K562 (cell line): ENCODE measurements around the gene ENG. TPM values are rescaled to one million over a fixed set of nuclear protein-coding genes. Genes with fewer than 3 reads are reported as not detected.
A peak's percentile ranks its signal among the peaks of the same experiment; 100 is the strongest.

Experiments
- BRD9 ChIP-seq: fragments of 450-650 bp; IDR thresholded peaks from 2 replicates; pipeline ENCODE4 v1.6.1; 2018; ENCODE audit warnings: low read depth; ENCODE audit not compliant: partially characterized antibody
- CBFB ChIP-seq: sonication (generic); formaldehyde crosslinking; IDR thresholded peaks from 2 replicates; pipeline ENCODE4 v1.4.0; 2020; ENCODE audit warnings: mild to moderate bottlenecking, missing genetic modification reagents
- ELF4 ChIP-seq: fragments of 450-650 bp; formaldehyde crosslinking; IDR thresholded peaks from 2 replicates; pipeline ENCODE4 v1.4.0; 2022; ENCODE audit warnings: missing genetic modification characterization
- HNRNPL ChIP-seq: fragments of 200-400 bp; formaldehyde crosslinking; IDR thresholded peaks from 2 replicates; pipeline ENCODE4 v1.6.1; 2017; ENCODE audit warnings: low read depth, mild to moderate bottlenecking, low read length
- KLF16 ChIP-seq: IDR thresholded peaks from 2 replicates; pipeline ENCODE4 v1.6.1; 2016; ENCODE audit warnings: antibody characterized with exemption
- RBM17 ChIP-seq: fragments of 200-400 bp; formaldehyde crosslinking; IDR thresholded peaks from 2 replicates; pipeline ENCODE4 v1.6.1; 2017; ENCODE audit warnings: low read depth, mild to moderate bottlenecking, low read length, borderline replicate concordance
- SMARCB1 ChIP-seq: IDR thresholded peaks from 2 replicates; pipeline ENCODE4 v1.6.1; 2011; ENCODE audit warnings: improper control_type of control experiment, low read depth; ENCODE audit not compliant: insufficient read length
- TAF1 ChIP-seq: IDR thresholded peaks from 2 replicates; pipeline ENCODE4 v1.6.1; 2011; ENCODE audit warnings: mild to moderate bottlenecking, low read length, moderate library complexity; ENCODE audit not compliant: insufficient read depth, control insufficient read depth, severe bottlenecking; ENCODE audit errors: extremely low read depth
- TAL1 ChIP-seq: fragments of 450-650 bp; IDR thresholded peaks from 2 replicates; pipeline ENCODE4 v1.6.1; 2016; ENCODE audit warnings: mild to moderate bottlenecking
- TCF7 ChIP-seq: sonication (generic); IDR thresholded peaks from 2 replicates; pipeline ENCODE4 v1.6.1; 2016; ENCODE audit warnings: antibody characterized with exemption, borderline replicate concordance
- TGIF2 ChIP-seq: sonication (generic); formaldehyde crosslinking; IDR thresholded peaks from 2 replicates; pipeline ENCODE4 v1.8.1; 2022; ENCODE audit warnings: mild to moderate bottlenecking, missing genetic modification reagents, moderate library complexity
- ZFPM2 ChIP-seq: fragments of 250-450 bp; sonication (Bioruptor Pico); IDR thresholded peaks from 2 replicates; pipeline ENCODE4 v1.5.1; 2022; ENCODE audit warnings: mild to moderate bottlenecking
- polyA plus RNA-seq, 8 experiments: library from polyadenylated mRNA; depleted of rRNA in 4 of 8; stranded (reverse) in 5 of 8; unstranded in 3 of 8; fragments of >200 nt; fragmentation: Nextera tagmentation in 2 of 8; fragmentation: Illumina TruSeq in 1 of 8; extraction: Ambion mirVana in 2 of 8; extraction: Trizol in 1 of 8; gene quantifications; 2 replicates each; pipeline versions ENCODE4 v1.2.1 to v1.2.3, GENCODE V29; 2011 to 2014; ENCODE audit warnings: inconsistent platforms in 1 of 8, missing spikeins in 1 of 8
- total RNA-seq, 7 experiments: library from RNA; depleted of rRNA in 6 of 7; stranded (reverse); fragments of >200 nt in 6 of 7; fragmentation: Illumina TruSeq in 2 of 7; extraction: Trizol in 2 of 7; gene quantifications; 2 replicates each; pipeline versions ENCODE4 v1.2.1 to v1.2.3, GENCODE V29; 2011 to 2021; ENCODE audit warnings: low replicate concordance in 1 of 7
- TF ChIP-seq, protein P1 (sequence below): sonication (generic); formaldehyde crosslinking; IDR thresholded peaks from 2 replicates; pipeline ENCODE4 v1.8.1; 2023; ENCODE audit warnings: mild to moderate bottlenecking, missing genetic modification reagents, moderate library complexity
- TF ChIP-seq, protein P2 (sequence below), 2 experiments: fragments of 450-650 bp; IDR thresholded peaks; 2 replicates each; pipeline ENCODE4 v1.6.1; 2018; ENCODE audit warnings: mild to moderate bottlenecking in 2 of 2, low read depth in 1 of 2; ENCODE audit not compliant: partially characterized antibody in 2 of 2
- TF ChIP-seq, protein P3 (sequence below): fragments of 200-400 bp; formaldehyde crosslinking; IDR thresholded peaks from 2 replicates; pipeline ENCODE4 v1.6.1; 2017; ENCODE audit warnings: mild to moderate bottlenecking, low read depth, low read length, moderate library complexity
- TF ChIP-seq, protein P4 (sequence below): IDR thresholded peaks from 3 replicates; pipeline ENCODE4 v1.6.1; 2011; ENCODE audit warnings: borderline replicate concordance, mild to moderate bottlenecking, moderate library complexity; ENCODE audit not compliant: insufficient read length; ENCODE audit errors: extremely low read depth

The ENG gene
- total and polyA plus RNA-seq, 9 of the 15 experiments (the other 6 are each of a cell fraction or from before 2014, with no cell fraction given), result 0.04 to 0.40 (median 0.14) TPM; not detected in 1

DNA sequence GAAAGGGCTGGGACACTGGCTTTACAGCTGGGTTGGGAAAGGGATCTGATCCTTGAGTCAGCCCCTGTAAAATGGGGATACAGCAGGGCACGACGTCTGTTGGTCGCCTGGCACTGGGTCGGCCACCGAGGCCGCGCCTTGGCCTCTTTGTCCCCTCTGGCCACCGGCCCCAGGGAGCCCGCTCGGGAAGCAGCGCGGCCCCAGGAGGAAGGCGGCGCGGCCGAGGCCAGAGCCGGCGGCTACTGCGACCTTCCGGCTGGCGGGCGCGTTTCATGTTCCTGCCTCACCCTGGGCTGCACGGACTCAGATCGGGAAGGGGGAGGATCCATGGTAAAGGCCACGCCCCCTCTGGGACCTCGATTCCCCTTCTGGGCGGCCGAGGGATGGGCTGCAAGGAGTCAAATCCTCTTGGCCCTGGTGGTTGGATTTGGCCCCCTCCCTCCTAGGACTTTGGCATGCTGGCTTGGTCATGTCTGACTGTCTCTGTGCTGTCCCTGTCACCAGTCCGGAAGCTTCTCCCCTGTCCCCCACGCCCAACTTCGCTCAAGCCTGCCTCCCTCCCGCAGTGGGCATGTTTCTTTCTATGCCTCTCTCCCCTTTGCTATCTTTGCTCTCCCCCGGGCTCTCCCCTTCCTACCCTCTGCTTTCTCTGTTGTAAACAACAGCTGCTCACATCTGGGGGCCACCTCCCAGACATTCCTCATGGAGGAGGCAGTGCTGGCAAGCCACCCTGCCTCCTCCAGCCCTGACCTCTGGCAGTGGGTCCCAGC, 26.0 kb downstream of the ENG start (continued):
- TF ChIP-seq, protein P1, sequence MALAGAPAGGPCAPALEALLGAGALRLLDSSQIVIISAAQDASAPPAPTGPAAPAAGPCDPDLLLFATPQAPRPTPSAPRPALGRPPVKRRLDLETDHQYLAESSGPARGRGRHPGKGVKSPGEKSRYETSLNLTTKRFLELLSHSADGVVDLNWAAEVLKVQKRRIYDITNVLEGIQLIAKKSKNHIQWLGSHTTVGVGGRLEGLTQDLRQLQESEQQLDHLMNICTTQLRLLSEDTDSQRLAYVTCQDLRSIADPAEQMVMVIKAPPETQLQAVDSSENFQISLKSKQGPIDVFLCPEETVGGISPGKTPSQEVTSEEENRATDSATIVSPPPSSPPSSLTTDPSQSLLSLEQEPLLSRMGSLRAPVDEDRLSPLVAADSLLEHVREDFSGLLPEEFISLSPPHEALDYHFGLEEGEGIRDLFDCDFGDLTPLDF (CRISPR knock-in tag), result no peak
- TF ChIP-seq TCF7 (peak; percentile 83; the same call in 1 of the 2 replicates), TAF1 (peak; percentile 86), KLF16 (no peak), SMARCB1 (no peak), RBM17 (no peak), BRD9 (no peak), TAL1 (0 out of 2 replicates have a peak, but pooled peaks have one; percentile 18), ZFPM2 (CRISPR knock-in tag) (no peak), CBFB (0 out of 2 replicates have a peak, but pooled peaks have one; percentile 18), HNRNPL (0 out of 2 replicates have a peak, but pooled peaks have one; percentile 68), TGIF2 (no peak), ELF4 (CRISPR knock-in tag) (peak; percentile 93)
- TF ChIP-seq, protein P2, sequence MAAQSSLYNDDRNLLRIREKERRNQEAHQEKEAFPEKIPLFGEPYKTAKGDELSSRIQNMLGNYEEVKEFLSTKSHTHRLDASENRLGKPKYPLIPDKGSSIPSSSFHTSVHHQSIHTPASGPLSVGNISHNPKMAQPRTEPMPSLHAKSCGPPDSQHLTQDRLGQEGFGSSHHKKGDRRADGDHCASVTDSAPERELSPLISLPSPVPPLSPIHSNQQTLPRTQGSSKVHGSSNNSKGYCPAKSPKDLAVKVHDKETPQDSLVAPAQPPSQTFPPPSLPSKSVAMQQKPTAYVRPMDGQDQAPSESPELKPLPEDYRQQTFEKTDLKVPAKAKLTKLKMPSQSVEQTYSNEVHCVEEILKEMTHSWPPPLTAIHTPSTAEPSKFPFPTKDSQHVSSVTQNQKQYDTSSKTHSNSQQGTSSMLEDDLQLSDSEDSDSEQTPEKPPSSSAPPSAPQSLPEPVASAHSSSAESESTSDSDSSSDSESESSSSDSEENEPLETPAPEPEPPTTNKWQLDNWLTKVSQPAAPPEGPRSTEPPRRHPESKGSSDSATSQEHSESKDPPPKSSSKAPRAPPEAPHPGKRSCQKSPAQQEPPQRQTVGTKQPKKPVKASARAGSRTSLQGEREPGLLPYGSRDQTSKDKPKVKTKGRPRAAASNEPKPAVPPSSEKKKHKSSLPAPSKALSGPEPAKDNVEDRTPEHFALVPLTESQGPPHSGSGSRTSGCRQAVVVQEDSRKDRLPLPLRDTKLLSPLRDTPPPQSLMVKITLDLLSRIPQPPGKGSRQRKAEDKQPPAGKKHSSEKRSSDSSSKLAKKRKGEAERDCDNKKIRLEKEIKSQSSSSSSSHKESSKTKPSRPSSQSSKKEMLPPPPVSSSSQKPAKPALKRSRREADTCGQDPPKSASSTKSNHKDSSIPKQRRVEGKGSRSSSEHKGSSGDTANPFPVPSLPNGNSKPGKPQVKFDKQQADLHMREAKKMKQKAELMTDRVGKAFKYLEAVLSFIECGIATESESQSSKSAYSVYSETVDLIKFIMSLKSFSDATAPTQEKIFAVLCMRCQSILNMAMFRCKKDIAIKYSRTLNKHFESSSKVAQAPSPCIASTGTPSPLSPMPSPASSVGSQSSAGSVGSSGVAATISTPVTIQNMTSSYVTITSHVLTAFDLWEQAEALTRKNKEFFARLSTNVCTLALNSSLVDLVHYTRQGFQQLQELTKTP (IDR thresholded peaks at IDR 0.05; ENCODE audit: low read depth in 1 of 2, partially characterized antibody in 2 of 2), result no peak
- TF ChIP-seq, protein P3, sequence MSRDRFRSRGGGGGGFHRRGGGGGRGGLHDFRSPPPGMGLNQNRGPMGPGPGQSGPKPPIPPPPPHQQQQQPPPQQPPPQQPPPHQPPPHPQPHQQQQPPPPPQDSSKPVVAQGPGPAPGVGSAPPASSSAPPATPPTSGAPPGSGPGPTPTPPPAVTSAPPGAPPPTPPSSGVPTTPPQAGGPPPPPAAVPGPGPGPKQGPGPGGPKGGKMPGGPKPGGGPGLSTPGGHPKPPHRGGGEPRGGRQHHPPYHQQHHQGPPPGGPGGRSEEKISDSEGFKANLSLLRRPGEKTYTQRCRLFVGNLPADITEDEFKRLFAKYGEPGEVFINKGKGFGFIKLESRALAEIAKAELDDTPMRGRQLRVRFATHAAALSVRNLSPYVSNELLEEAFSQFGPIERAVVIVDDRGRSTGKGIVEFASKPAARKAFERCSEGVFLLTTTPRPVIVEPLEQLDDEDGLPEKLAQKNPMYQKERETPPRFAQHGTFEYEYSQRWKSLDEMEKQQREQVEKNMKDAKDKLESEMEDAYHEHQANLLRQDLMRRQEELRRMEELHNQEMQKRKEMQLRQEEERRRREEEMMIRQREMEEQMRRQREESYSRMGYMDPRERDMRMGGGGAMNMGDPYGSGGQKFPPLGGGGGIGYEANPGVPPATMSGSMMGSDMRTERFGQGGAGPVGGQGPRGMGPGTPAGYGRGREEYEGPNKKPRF, result no peak
- TF ChIP-seq, protein P4, sequence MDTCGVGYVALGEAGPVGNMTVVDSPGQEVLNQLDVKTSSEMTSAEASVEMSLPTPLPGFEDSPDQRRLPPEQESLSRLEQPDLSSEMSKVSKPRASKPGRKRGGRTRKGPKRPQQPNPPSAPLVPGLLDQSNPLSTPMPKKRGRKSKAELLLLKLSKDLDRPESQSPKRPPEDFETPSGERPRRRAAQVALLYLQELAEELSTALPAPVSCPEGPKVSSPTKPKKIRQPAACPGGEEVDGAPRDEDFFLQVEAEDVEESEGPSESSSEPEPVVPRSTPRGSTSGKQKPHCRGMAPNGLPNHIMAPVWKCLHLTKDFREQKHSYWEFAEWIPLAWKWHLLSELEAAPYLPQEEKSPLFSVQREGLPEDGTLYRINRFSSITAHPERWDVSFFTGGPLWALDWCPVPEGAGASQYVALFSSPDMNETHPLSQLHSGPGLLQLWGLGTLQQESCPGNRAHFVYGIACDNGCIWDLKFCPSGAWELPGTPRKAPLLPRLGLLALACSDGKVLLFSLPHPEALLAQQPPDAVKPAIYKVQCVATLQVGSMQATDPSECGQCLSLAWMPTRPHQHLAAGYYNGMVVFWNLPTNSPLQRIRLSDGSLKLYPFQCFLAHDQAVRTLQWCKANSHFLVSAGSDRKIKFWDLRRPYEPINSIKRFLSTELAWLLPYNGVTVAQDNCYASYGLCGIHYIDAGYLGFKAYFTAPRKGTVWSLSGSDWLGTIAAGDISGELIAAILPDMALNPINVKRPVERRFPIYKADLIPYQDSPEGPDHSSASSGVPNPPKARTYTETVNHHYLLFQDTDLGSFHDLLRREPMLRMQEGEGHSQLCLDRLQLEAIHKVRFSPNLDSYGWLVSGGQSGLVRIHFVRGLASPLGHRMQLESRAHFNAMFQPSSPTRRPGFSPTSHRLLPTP, result no peak
